Inflammatory macrophage treated with lipopolysaccharide for 4 hours (primary cell): ENCODE measurements around the gene GLYR1.

ENCODE experiments used
- DNase-seq: peaks from one replicate; pipeline ENCODE4 v3.0.0-alpha.2; 2020

Gene GLYR1

GRCh38 chr16:4754865-4755264, 92.2 kb downstream of the GLYR1 start:
- DNase-seq, result no peak

- no peak for DNase-seq
These were observed 93.9 kb downstream of the GLYR1 start for GRCh38 chr16:4753227-4753626.
